Stimulated activated naive B cell treated with anti-CD40 and anti-IgM and Interleukin-4, amounts not matched to agents 10 μg/mL and 1 μg/mL and 100 μg/mL, for 72 hours (primary cell): ENCODE data around the gene PTBP2.
"Not testable (repeated sequence)": the region's sequence is repeated elsewhere in the genome, so short reads cannot be mapped to it uniquely, and the experiment has no call there.

Experiments used
- ATAC-seq, 2 donors: fragments of 150-1000 bp; cut with Tn5 transposase; replicated peaks; 2 replicates each; pipeline ENCODE4 v1.10.0; 2021; ENCODE audit warnings: moderate library complexity in 1 of 2
- DNase-seq: peaks from one replicate; pipeline ENCODE4 v3.0.0; 2021
- H3K27ac Mint-ChIP-seq: one replicate; pipeline ENCODE4 v1.8.0; 2022; ENCODE audit warnings: mild to moderate bottlenecking, mixed read lengths
- H3K27me3 Mint-ChIP-seq, 2 donors: one replicate each; pipeline ENCODE4 v1.8.0; 2022; ENCODE audit warnings: mixed read lengths in 2 of 2
- H3K36me3 Mint-ChIP-seq, 2 donors: one replicate each; pipeline ENCODE4 v1.8.0; 2022; ENCODE audit warnings: mixed read lengths in 2 of 2, mild to moderate bottlenecking in 1 of 2
- H3K4me1 Mint-ChIP-seq, 2 donors: one replicate each; pipeline ENCODE4 v1.8.0; 2022; ENCODE audit warnings: mixed read lengths in 2 of 2, mild to moderate bottlenecking in 1 of 2
- H3K4me3 Mint-ChIP-seq, 2 donors: one replicate each; pipeline ENCODE4 v1.8.0; 2022; ENCODE audit warnings: mild to moderate bottlenecking in 2 of 2, mixed read lengths in 2 of 2, moderate library complexity in 1 of 2
- H3K9me3 Mint-ChIP-seq, 2 donors: one replicate each; pipeline ENCODE4 v1.8.0; 2022; ENCODE audit warnings: mixed read lengths in 2 of 2, mild to moderate bottlenecking in 1 of 2

PTBP2 gene

GRCh38 chr1:96756789-96757188, 35.2 kb downstream of the PTBP2 start:
- peaks cover 4 to 5% of the 10 kb centered on the region in 2 donors for H3K9me3 Mint-ChIP-seq
- no peak for DNase-seq
- no peak overlapping the region for H3K27ac Mint-ChIP-seq
- H3K4me3 Mint-ChIP-seq, result no peak overlapping the region
- ATAC-seq, result no peak
- H3K27me3 Mint-ChIP-seq, result no peaks in the 10 kb centered on the region
- H3K36me3 Mint-ChIP-seq, result peaks cover 39 to 64% of the 10 kb centered on the region in 2 donors
- no peaks in the 10 kb centered on the region for H3K4me1 Mint-ChIP-seq

- not testable (repeated sequence) for H3K9me3 Mint-ChIP-seq, H3K4me1 Mint-ChIP-seq, H3K27me3 Mint-ChIP-seq, H3K4me3 Mint-ChIP-seq, H3K27ac Mint-ChIP-seq, ATAC-seq, DNase-seq
- H3K36me3 Mint-ChIP-seq, result peaks cover 27 to 41% of the 10 kb centered on the region in 2 donors
Observed at GRCh38 chr1:96762586-96762985, 41.0 kb downstream of the PTBP2 start.

GRCh38 chr1:96763514-96763913, 41.9 kb downstream of the PTBP2 start:
- no peak for DNase-seq
- no peak overlapping the region for H3K27ac Mint-ChIP-seq
- no peaks in the 10 kb centered on the region for H3K27me3 Mint-ChIP-seq
- peaks cover 4 to 5% of the 10 kb centered on the region in 2 donors for H3K9me3 Mint-ChIP-seq
- ATAC-seq, result no peak
- H3K4me3 Mint-ChIP-seq, result no peak overlapping the region
- peaks cover 0 to 5% of the 10 kb centered on the region in 2 donors for H3K4me1 Mint-ChIP-seq
- peaks cover 23 to 38% of the 10 kb centered on the region in 2 donors for H3K36me3 Mint-ChIP-seq

- Mint-ChIP-seq H3K4me1 (peaks cover 0 to 5% of the 10 kb centered on the region in 2 donors), H3K27me3 (no peaks in the 10 kb centered on the region), H3K9me3 (peaks cover 4 to 5% of the 10 kb centered on the region in 2 donors), H3K4me3 (no peak overlapping the region), H3K36me3 (peaks cover 22 to 30% of the 10 kb centered on the region in 2 donors), H3K27ac (no peak overlapping the region)
- DNase-seq, result no peak
- ATAC-seq, result no peak
Observed at GRCh38 chr1:96764469-96764868, 42.9 kb downstream of the PTBP2 start.

GRCh38 chr1:96771847-96772246, 50.3 kb downstream of the PTBP2 start:
- no peak overlapping the region for H3K27ac Mint-ChIP-seq

GRCh38 chr1:96772349-96772748, 50.8 kb downstream of the PTBP2 start:
- Mint-ChIP-seq H3K27me3 (no peaks in the 10 kb centered on the region), H3K36me3 (peaks cover 16 to 27% of the 10 kb centered on the region in 2 donors), H3K9me3 (no peaks in the 10 kb centered on the region), H3K27ac (no peak overlapping the region), H3K4me3 (no peak overlapping the region), H3K4me1 (no peaks in the 10 kb centered on the region)
- ATAC-seq (no peak), DNase-seq (no peak)

More at GRCh38 chr1:96771847-96772246, 50.3 kb downstream of the PTBP2 start:
- DNase-seq (no peak), ATAC-seq (no peak)
- Mint-ChIP-seq H3K4me3 (no peak overlapping the region), H3K4me1 (no peaks in the 10 kb centered on the region), H3K36me3 (peaks cover 16 to 27% of the 10 kb centered on the region in 2 donors), H3K9me3 (no peaks in the 10 kb centered on the region), H3K27me3 (no peaks in the 10 kb centered on the region)

- Mint-ChIP-seq H3K9me3 (no peaks in the 10 kb centered on the region), H3K4me1 (no peaks in the 10 kb centered on the region), H3K27ac (no peak overlapping the region), H3K4me3 (no peak overlapping the region), H3K27me3 (no peaks in the 10 kb centered on the region), H3K36me3 (peaks cover 16 to 27% of the 10 kb centered on the region in 2 donors)
- no peak for ATAC-seq
- DNase-seq, result no peak
Observed at GRCh38 chr1:96772972-96773371, 51.4 kb downstream of the PTBP2 start.

GRCh38 chr1:96782206-96782605, 60.6 kb downstream of the PTBP2 start:
- H3K4me1 Mint-ChIP-seq, result no peaks in the 10 kb centered on the region
- H3K27me3 Mint-ChIP-seq, result no peaks in the 10 kb centered on the region
- ATAC-seq, result no peak
- no peak overlapping the region for H3K27ac Mint-ChIP-seq
- H3K9me3 Mint-ChIP-seq, result no peaks in the 10 kb centered on the region
- no peak for DNase-seq
- no peak overlapping the region for H3K4me3 Mint-ChIP-seq
- H3K36me3 Mint-ChIP-seq, result peaks cover 13 to 21% of the 10 kb centered on the region in 2 donors

- peaks cover 14 to 23% of the 10 kb centered on the region in 2 donors for H3K36me3 Mint-ChIP-seq
- ATAC-seq (no peak), DNase-seq (no peak)
- no peak overlapping the region for H3K27ac Mint-ChIP-seq
- H3K27me3 Mint-ChIP-seq, result no peaks in the 10 kb centered on the region
- H3K9me3 Mint-ChIP-seq, result no peaks in the 10 kb centered on the region
- H3K4me1 Mint-ChIP-seq, result no peaks in the 10 kb centered on the region
- H3K4me3 Mint-ChIP-seq, result no peak overlapping the region
Observed at GRCh38 chr1:96782856-96783255, 61.3 kb downstream of the PTBP2 start.

- no peak for ATAC-seq
- Mint-ChIP-seq H3K4me3 (no peak overlapping the region), H3K9me3 (no peaks in the 10 kb centered on the region), H3K36me3 (peaks cover 18 to 19% of the 10 kb centered on the region in 2 donors), H3K27ac (no peak overlapping the region), H3K27me3 (no peaks in the 10 kb centered on the region), H3K4me1 (no peaks in the 10 kb centered on the region)
- no peak for DNase-seq
Observed at GRCh38 chr1:96790599-96790998, 69.0 kb downstream of the PTBP2 start.

GRCh38 chr1:96792220-96792619, 70.6 kb downstream of the PTBP2 start:
- Mint-ChIP-seq H3K4me1 (peaks cover 0 to 2% of the 10 kb centered on the region in 2 donors), H3K27ac (no peak overlapping the region), H3K36me3 (peaks cover 24 to 26% of the 10 kb centered on the region in 2 donors)

GRCh38 chr1:96801696-96802095, 80.1 kb downstream of the PTBP2 start:
- not testable (repeated sequence) for H3K27ac Mint-ChIP-seq, H3K4me1 Mint-ChIP-seq, H3K27me3 Mint-ChIP-seq, ATAC-seq, DNase-seq, H3K4me3 Mint-ChIP-seq, H3K9me3 Mint-ChIP-seq
- H3K36me3 Mint-ChIP-seq, result peaks cover 26 to 41% of the 10 kb centered on the region in 2 donors

More at GRCh38 chr1:96792220-96792619, 70.6 kb downstream of the PTBP2 start:
- ATAC-seq (no peak), DNase-seq (no peak)
- Mint-ChIP-seq H3K9me3 (peaks cover 0 to 6% of the 10 kb centered on the region in 2 donors), H3K27me3 (no peaks in the 10 kb centered on the region), H3K4me3 (no peak overlapping the region)

GRCh38 chr1:96804648-96805047, 83.1 kb downstream of the PTBP2 start:
- DNase-seq (no peak), ATAC-seq (no peak)
- H3K4me3 Mint-ChIP-seq, result no peak overlapping the region
- H3K27ac Mint-ChIP-seq, result no peak overlapping the region
- H3K36me3 Mint-ChIP-seq, result peaks cover 18 to 30% of the 10 kb centered on the region in 2 donors
- peaks cover 4 to 8% of the 10 kb centered on the region in 2 donors for H3K4me1 Mint-ChIP-seq
- H3K27me3 Mint-ChIP-seq, result no peaks in the 10 kb centered on the region
- H3K9me3 Mint-ChIP-seq, result no peaks in the 10 kb centered on the region

GRCh38 chr1:96808191-96808590, 86.6 kb downstream of the PTBP2 start:
- H3K27ac Mint-ChIP-seq, result no peak overlapping the region
- peaks cover 8% of the 10 kb centered on the region in 2 donors for H3K4me1 Mint-ChIP-seq
- DNase-seq (no peak), ATAC-seq (no peak)
- no peak overlapping the region for H3K4me3 Mint-ChIP-seq
- H3K27me3 Mint-ChIP-seq, result no peaks in the 10 kb centered on the region
- H3K36me3 Mint-ChIP-seq, result peaks cover 23 to 45% of the 10 kb centered on the region in 2 donors
- no peaks in the 10 kb centered on the region for H3K9me3 Mint-ChIP-seq

GRCh38 chr1:96815914-96816313, 94.3 kb downstream of the PTBP2 start:
- DNase-seq (no peak), ATAC-seq (no peak)
- no peaks in the 10 kb centered on the region for H3K4me1 Mint-ChIP-seq
- peaks cover 16 to 35% of the 10 kb centered on the region in 2 donors for H3K36me3 Mint-ChIP-seq
- no peaks in the 10 kb centered on the region for H3K27me3 Mint-ChIP-seq
- no peak overlapping the region for H3K27ac Mint-ChIP-seq
- no peaks in the 10 kb centered on the region for H3K9me3 Mint-ChIP-seq
- no peak overlapping the region for H3K4me3 Mint-ChIP-seq

- ATAC-seq (no peak), DNase-seq (no peak)
- H3K27ac Mint-ChIP-seq, result no peak overlapping the region
- H3K36me3 Mint-ChIP-seq, result peaks cover 1 to 12% of the 10 kb centered on the region in 2 donors
- H3K27me3 Mint-ChIP-seq, result no peaks in the 10 kb centered on the region
- no peaks in the 10 kb centered on the region for H3K9me3 Mint-ChIP-seq
- H3K4me1 Mint-ChIP-seq, result no peaks in the 10 kb centered on the region
- H3K4me3 Mint-ChIP-seq, result no peak overlapping the region
Observed at GRCh38 chr1:96820107-96820506, 98.5 kb downstream of the PTBP2 start.
